Neuronal stem cell (in vitro differentiated cells): ENCODE results near the gene RASL10A.

ENCODE experiments used
- DNase-seq: peaks from one replicate; pipeline ENCODE4 v3.0.0-alpha.2; 2013; ENCODE audit warnings: low spot score
- H2AFZ ChIP-seq: one replicate; pipeline ENCODE4 v1.6.1; 2013; ENCODE audit warnings: mild to moderate bottlenecking, low read length, inconsistent platforms
- H2AK5ac ChIP-seq: 2 replicates; pipeline ENCODE4 v1.6.1; 2013; ENCODE audit warnings: low read depth, mild to moderate bottlenecking, inconsistent platforms, low read length, moderate library complexity, mixed read lengths
- H2BK120ac ChIP-seq: 2 replicates; pipeline ENCODE4 v1.6.1; 2013; ENCODE audit warnings: low read depth, mild to moderate bottlenecking, inconsistent platforms, low read length, moderate library complexity, mixed read lengths
- H2BK12ac ChIP-seq: one replicate; pipeline ENCODE4 v1.6.1; 2013; ENCODE audit warnings: low read length, inconsistent platforms
- H2BK15ac ChIP-seq: 2 replicates; pipeline ENCODE4 v1.6.1; 2013; ENCODE audit warnings: mild to moderate bottlenecking, low read length, inconsistent platforms, mixed read lengths
- H2BK5ac ChIP-seq: one replicate; pipeline ENCODE4 v1.6.1; 2013; ENCODE audit warnings: inconsistent platforms, mild to moderate bottlenecking, low read length, moderate library complexity
- H3K14ac ChIP-seq: one replicate; pipeline ENCODE4 v1.6.1; 2013; ENCODE audit warnings: low read length, inconsistent platforms
- H3K18ac ChIP-seq: 2 replicates; pipeline ENCODE4 v1.6.1; 2013; ENCODE audit warnings: low read length, inconsistent platforms
- H3K23ac ChIP-seq: 2 replicates; pipeline ENCODE4 v1.6.1; 2013; ENCODE audit warnings: low read depth, mild to moderate bottlenecking, mixed read lengths, low read length, inconsistent platforms; ENCODE audit not compliant: poor library complexity
- H3K27ac ChIP-seq: replicated peaks from 3 replicates; pipeline ENCODE4 v1.5.1; 2013; ENCODE audit warnings: low read length, inconsistent platforms
- H3K27me3 ChIP-seq, 3 experiments: 2 replicates each; pipeline ENCODE4 v1.6.1; 2013; ENCODE audit warnings: low read length in 3 of 3, mild to moderate bottlenecking in 2 of 3, inconsistent platforms in 1 of 3, low read depth in 1 of 3, mixed read lengths in 1 of 3, moderate library complexity in 1 of 3; ENCODE audit not compliant: control insufficient read depth in 3 of 3, insufficient read depth in 3 of 3
- H3K36me3 ChIP-seq, 2 donors: replicated peaks in 1 of 2; 2 replicates each; pipeline ENCODE4 v1.6.1; 2013; ENCODE audit warnings: low read length in 2 of 2; ENCODE audit not compliant: control insufficient read depth in 2 of 2, insufficient read depth in 2 of 2
- H3K4ac ChIP-seq: 2 replicates; pipeline ENCODE4 v1.6.1; 2013; ENCODE audit warnings: inconsistent platforms, mild to moderate bottlenecking, low read length, moderate library complexity
- H3K4me1 ChIP-seq, 2 donors: 1 replicate in 1 of 2; 2 replicates in 1 of 2; pipeline ENCODE4 v1.6.1; 2013; ENCODE audit warnings: low read length in 2 of 2, low read depth in 1 of 2; ENCODE audit not compliant: control insufficient read depth in 2 of 2, insufficient read depth in 1 of 2
- H3K4me2 ChIP-seq: one replicate; pipeline ENCODE4 v1.6.1; 2013; ENCODE audit warnings: mild to moderate bottlenecking, low read length, inconsistent platforms; ENCODE audit not compliant: insufficient read depth, poor library complexity, severe bottlenecking
- H3K4me3 ChIP-seq, 2 donors: 2 replicates each; pipeline ENCODE4 v1.5.1; 2013; ENCODE audit warnings: low read length in 2 of 2, mild to moderate bottlenecking in 2 of 2, inconsistent platforms in 1 of 2, moderate library complexity in 1 of 2
- H3K79me1 ChIP-seq: one replicate; pipeline ENCODE4 v1.6.1; 2013; ENCODE audit warnings: low read depth, mild to moderate bottlenecking, inconsistent platforms, low read length, moderate library complexity
- H3K9ac ChIP-seq: one replicate; pipeline ENCODE4 v1.6.1; 2013; ENCODE audit warnings: mild to moderate bottlenecking, low read depth, low read length, inconsistent platforms; ENCODE audit not compliant: poor library complexity
- H3K9me3 ChIP-seq, 2 donors: replicated peaks in 1 of 2; 2 replicates each; pipeline versions ENCODE3 to v1.6.1; 2013; ENCODE audit warnings: low read length in 2 of 2, mild to moderate bottlenecking in 2 of 2, inconsistent platforms in 1 of 2, low read depth in 1 of 2, mixed read lengths in 1 of 2, moderate library complexity in 1 of 2; ENCODE audit not compliant: control insufficient read depth in 2 of 2, insufficient read depth in 1 of 2
- H4K8ac ChIP-seq: one replicate; pipeline ENCODE4 v1.6.1; 2013; ENCODE audit warnings: low read depth, mild to moderate bottlenecking, inconsistent platforms, low read length, moderate library complexity
- H4K91ac ChIP-seq: one replicate; pipeline ENCODE4 v1.6.1; 2013; ENCODE audit warnings: low read length, low read depth, mild to moderate bottlenecking, inconsistent platforms; ENCODE audit not compliant: poor library complexity
- WGBS, 2 donors: extraction: QIAGEN DNeasy Blood & Tissue Kit; methylation state at CpG; one replicate each; pipeline ENCODE4 v1.1.7; 2013; ENCODE audit warnings: missing lambda C conversion rate in 2 of 2, mixed read lengths in 1 of 2; ENCODE audit not compliant: insufficient read length in 2 of 2, insufficient replicate concordance in 1 of 2; ENCODE audit errors: extremely low coverage in 2 of 2; 5-methylcytosine and 5-hydroxymethylcytosine counted together

Gene RASL10A

GRCh38 chr22:29302681-29303465 lies 12.6 kb downstream of the RASL10A start:
- Histone ChIP-seq H2BK120ac (no peak overlapping the region), H3K4me2 (no peak overlapping the region), H3K23ac (no peak overlapping the region), H3K14ac (no peak overlapping the region), H3K79me1 (no peaks in the 10 kb centered on the region), H3K18ac (peak overlapping the region; percentile 73), H4K8ac (no peak overlapping the region), H3K9me3 (no peaks in the 10 kb centered on the region), H3K4me3 (no peak overlapping the region), H3K27me3 (peaks cover 0 to 4% (median 0%) of the 10 kb centered on the region in 3 experiments), H4K91ac (no peak overlapping the region), H2BK12ac (no peak overlapping the region), H2AFZ (no peak overlapping the region), H3K4me1 (peaks cover 3 to 5% of the 10 kb centered on the region in 2 donors), H3K27ac (no peak overlapping the region), H3K4ac (no peak overlapping the region), H2AK5ac (peak overlapping the region; percentile 56), H2BK5ac (no peak overlapping the region), H2BK15ac (peak overlapping the region; percentile 60), H3K36me3 (peaks cover 24 to 40% of the 10 kb centered on the region in 2 donors), H3K9ac (no peak overlapping the region)
- no CpG with 5 or more reads among the region's 13 CpGs for WGBS, 2 donors
- no peak for DNase-seq

- no peak overlapping the region for H4K8ac ChIP-seq
- no peak overlapping the region for H2BK12ac ChIP-seq
- no peak overlapping the region for H3K27ac ChIP-seq
- no peak overlapping the region for H2AK5ac ChIP-seq
- H2BK120ac ChIP-seq, result no peak overlapping the region
- no peak overlapping the region for H3K4me2 ChIP-seq
- no peak overlapping the region for H3K14ac ChIP-seq
- H3K4ac ChIP-seq, result no peak overlapping the region
- no peaks in the 10 kb centered on the region for H3K9me3 ChIP-seq
- no peak overlapping the region for H3K18ac ChIP-seq
- H3K9ac ChIP-seq, result no peak overlapping the region
- H2BK5ac ChIP-seq, result no peak overlapping the region
- H3K23ac ChIP-seq, result no peak overlapping the region
- WGBS, 2 donors, result no CpG with 5 or more reads among the region's 2 CpGs
- H3K27me3 ChIP-seq, result peaks cover 0 to 4% (median 0%) of the 10 kb centered on the region in 3 experiments
- H3K36me3 ChIP-seq, result peaks cover 29 to 45% of the 10 kb centered on the region in 2 donors
- H3K4me3 ChIP-seq, result no peak overlapping the region
- no peak overlapping the region for H2AFZ ChIP-seq
- DNase-seq, result no peak
- H4K91ac ChIP-seq, result no peak overlapping the region
- H3K4me1 ChIP-seq, result peaks cover 3 to 4% of the 10 kb centered on the region in 2 donors
- no peak overlapping the region for H2BK15ac ChIP-seq
- H3K79me1 ChIP-seq, result no peaks in the 10 kb centered on the region
Observed at GRCh38 chr22:29302402-29302680, 13.2 kb downstream of the RASL10A start.

GRCh38 chr22:29301716-29302401 lies 13.6 kb downstream of the RASL10A start:
- Histone ChIP-seq H3K23ac (no peak overlapping the region), H3K4me1 (peaks cover 3% of the 10 kb centered on the region in 2 donors)
- WGBS, 2 donors, result no CpG with 5 or more reads among the region's 17 CpGs

GRCh38 chr22:29300807-29301601 lies 14.5 kb downstream of the RASL10A start:
- no peak overlapping the region for H2AK5ac ChIP-seq
- H3K4me2 ChIP-seq, result no peak overlapping the region
- no peaks in the 10 kb centered on the region for H3K79me1 ChIP-seq
- no peak overlapping the region for H2BK12ac ChIP-seq
- peaks cover 41 to 58% of the 10 kb centered on the region in 2 donors for H3K36me3 ChIP-seq
- H4K91ac ChIP-seq, result no peak overlapping the region
- H3K4me3 ChIP-seq, result no peak overlapping the region
- peaks cover 2 to 3% of the 10 kb centered on the region in 2 donors for H3K4me1 ChIP-seq
- H2BK15ac ChIP-seq, result no peak overlapping the region
- no peak overlapping the region for H3K18ac ChIP-seq
- H2BK5ac ChIP-seq, result no peak overlapping the region
- no peaks in the 10 kb centered on the region for H3K9me3 ChIP-seq
- H3K14ac ChIP-seq, result no peak overlapping the region
- no peak overlapping the region for H2AFZ ChIP-seq
- no peak for DNase-seq
- H2BK120ac ChIP-seq, result no peak overlapping the region
- H3K4ac ChIP-seq, result no peak overlapping the region
- no peak overlapping the region for H3K27ac ChIP-seq
- H3K27me3 ChIP-seq, result peaks cover 0 to 4% (median 0%) of the 10 kb centered on the region in 3 experiments
- WGBS, 2 donors, result no CpG with 5 or more reads among the region's 10 CpGs
- no peak overlapping the region for H3K9ac ChIP-seq
- H3K23ac ChIP-seq, result no peak overlapping the region
- H4K8ac ChIP-seq, result no peak overlapping the region

More at GRCh38 chr22:29301716-29302401, 13.6 kb downstream of the RASL10A start:
- H3K9ac ChIP-seq, result no peak overlapping the region
- H2AK5ac ChIP-seq, result no peak overlapping the region
- no peaks in the 10 kb centered on the region for H3K9me3 ChIP-seq
- no peaks in the 10 kb centered on the region for H3K79me1 ChIP-seq
- H2BK5ac ChIP-seq, result no peak overlapping the region
- H3K4me3 ChIP-seq, result no peak overlapping the region
- H3K14ac ChIP-seq, result no peak overlapping the region
- no peak overlapping the region for H2BK120ac ChIP-seq
- no peak overlapping the region for H2AFZ ChIP-seq
- peaks cover 0 to 4% (median 0%) of the 10 kb centered on the region in 3 experiments for H3K27me3 ChIP-seq
- H3K18ac ChIP-seq, result no peak overlapping the region
- peaks cover 34 to 50% of the 10 kb centered on the region in 2 donors for H3K36me3 ChIP-seq
- no peak overlapping the region for H2BK15ac ChIP-seq
- no peak overlapping the region for H4K91ac ChIP-seq
- H2BK12ac ChIP-seq, result no peak overlapping the region
- DNase-seq, result no peak
- H3K27ac ChIP-seq, result no peak overlapping the region
- H3K4ac ChIP-seq, result no peak overlapping the region
- no peak overlapping the region for H4K8ac ChIP-seq
- no peak overlapping the region for H3K4me2 ChIP-seq
